ENCODE measurements around the gene PCDHAC2. TPM values are rescaled to one million over a fixed set of nuclear protein-coding genes. Genes with fewer than 3 reads are reported as not detected.

The PCDHAC2 gene
- total RNA-seq, 1 donor from 2014 or later = 4.9 TPM

DNA sequence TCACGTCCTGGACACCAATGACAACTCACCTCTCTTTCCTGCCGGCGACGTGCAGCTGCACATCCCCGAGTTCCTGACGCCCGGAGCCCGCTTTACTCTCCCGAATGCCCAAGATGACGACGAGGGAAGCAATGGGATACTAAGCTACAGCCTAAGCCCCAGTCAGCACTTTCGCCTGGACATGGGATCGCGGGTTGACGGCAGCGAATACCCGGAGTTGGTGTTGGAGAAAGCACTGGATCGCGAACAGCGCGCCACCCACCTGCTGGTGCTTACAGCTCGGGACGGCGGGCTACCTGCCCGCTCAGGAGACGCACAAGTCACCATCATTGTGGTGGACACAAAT is 39.1 kb upstream of the PCDHAC2 start:
- Mint-ChIP-seq H3K4me1 (ENCODE audit: low read depth) (peaks cover 18% of the 10 kb centered on the region), H3K27me3 (ENCODE audit: low read depth) (no peaks in the 10 kb centered on the region), H3K36me3 (ENCODE audit: low read depth) (no peaks in the 10 kb centered on the region), H3K9me3 (ENCODE audit: low read depth) (no peaks in the 10 kb centered on the region), H3K4me3 (ENCODE audit: unreplicated experiment) (peak overlapping the region; percentile 80), H3K27ac (ENCODE audit: unreplicated experiment) (peak overlapping the region; percentile 86)
- DNase-seq (ENCODE audit: low spot score) = no peak
- TF ChIP-seq, protein P1, sequence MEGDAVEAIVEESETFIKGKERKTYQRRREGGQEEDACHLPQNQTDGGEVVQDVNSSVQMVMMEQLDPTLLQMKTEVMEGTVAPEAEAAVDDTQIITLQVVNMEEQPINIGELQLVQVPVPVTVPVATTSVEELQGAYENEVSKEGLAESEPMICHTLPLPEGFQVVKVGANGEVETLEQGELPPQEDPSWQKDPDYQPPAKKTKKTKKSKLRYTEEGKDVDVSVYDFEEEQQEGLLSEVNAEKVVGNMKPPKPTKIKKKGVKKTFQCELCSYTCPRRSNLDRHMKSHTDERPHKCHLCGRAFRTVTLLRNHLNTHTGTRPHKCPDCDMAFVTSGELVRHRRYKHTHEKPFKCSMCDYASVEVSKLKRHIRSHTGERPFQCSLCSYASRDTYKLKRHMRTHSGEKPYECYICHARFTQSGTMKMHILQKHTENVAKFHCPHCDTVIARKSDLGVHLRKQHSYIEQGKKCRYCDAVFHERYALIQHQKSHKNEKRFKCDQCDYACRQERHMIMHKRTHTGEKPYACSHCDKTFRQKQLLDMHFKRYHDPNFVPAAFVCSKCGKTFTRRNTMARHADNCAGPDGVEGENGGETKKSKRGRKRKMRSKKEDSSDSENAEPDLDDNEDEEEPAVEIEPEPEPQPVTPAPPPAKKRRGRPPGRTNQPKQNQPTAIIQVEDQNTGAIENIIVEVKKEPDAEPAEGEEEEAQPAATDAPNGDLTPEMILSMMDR (IDR thresholded peaks at IDR 0.05) = no peak

DNA sequence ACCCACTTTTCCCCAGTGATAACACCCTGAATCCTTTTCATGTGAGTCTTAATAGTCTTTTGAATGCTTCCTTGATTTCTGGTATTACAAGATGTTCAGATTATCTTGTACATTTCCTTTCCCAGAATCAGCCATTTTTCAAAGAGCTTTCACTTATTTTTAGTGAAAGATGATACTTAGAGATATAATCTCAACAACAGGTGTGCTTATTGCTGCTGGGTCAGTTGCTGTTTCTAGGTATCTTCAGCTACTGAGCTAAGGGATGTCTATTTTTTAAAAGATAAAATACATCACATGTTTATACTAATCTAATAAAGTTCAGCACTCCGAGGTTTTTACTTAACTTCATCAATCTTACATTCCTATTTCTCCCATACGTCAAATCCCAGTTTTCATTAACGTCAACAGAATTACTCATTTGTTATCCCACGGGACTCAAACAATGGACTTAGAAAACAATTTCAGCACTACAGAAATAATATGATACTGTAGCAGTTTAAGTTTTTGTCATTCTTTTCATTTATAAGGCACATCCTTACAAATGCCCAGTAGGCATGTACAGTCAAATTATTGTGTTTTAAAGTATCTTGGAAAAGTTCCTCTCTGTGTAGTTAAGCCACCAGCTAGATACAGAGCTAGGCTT is 31.2 kb upstream of the PCDHAC2 start:
- TF ChIP-seq, protein P1 (IDR thresholded peaks at IDR 0.05) = no peak
- DNase-seq (ENCODE audit: low spot score) = no peak
- H3K27me3 Mint-ChIP-seq (ENCODE audit: low read depth) = no peaks in the 10 kb centered on the region
- H3K4me1 Mint-ChIP-seq (ENCODE audit: low read depth) = peaks cover 3% of the 10 kb centered on the region
- no peak overlapping the region for H3K4me3 Mint-ChIP-seq (ENCODE audit: unreplicated experiment)
- no peaks in the 10 kb centered on the region for H3K36me3 Mint-ChIP-seq (ENCODE audit: low read depth)
- no peak overlapping the region for H3K27ac Mint-ChIP-seq (ENCODE audit: unreplicated experiment)
- peaks cover 4% of the 10 kb centered on the region for H3K9me3 Mint-ChIP-seq (ENCODE audit: low read depth)

DNA sequence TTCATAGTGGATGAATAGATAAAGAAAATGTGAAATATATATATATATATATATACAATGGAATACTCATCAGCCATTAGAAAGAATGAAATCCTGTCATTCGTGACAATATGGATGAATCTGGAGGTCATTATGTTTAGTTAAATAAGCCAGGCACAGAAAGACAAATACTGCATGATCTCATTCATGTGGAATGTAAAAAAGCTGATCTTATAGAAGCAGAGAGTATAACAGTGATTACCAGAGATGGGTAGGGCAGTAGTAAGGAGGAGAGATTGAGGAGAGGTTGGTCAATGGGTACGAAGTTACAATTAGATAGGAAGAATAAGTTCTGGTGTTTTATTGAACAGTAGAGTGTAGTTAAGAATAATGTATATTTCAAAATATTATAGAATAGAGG is 19.7 kb upstream of the PCDHAC2 start:
- DNase-seq (ENCODE audit: low spot score) = no peak
- Mint-ChIP-seq H3K4me3 (ENCODE audit: unreplicated experiment) (no peak overlapping the region), H3K9me3 (ENCODE audit: low read depth) (peaks cover 9% of the 10 kb centered on the region), H3K27ac (ENCODE audit: unreplicated experiment) (no peak overlapping the region), H3K36me3 (ENCODE audit: low read depth) (peaks cover 8% of the 10 kb centered on the region), H3K27me3 (ENCODE audit: low read depth) (no peaks in the 10 kb centered on the region), H3K4me1 (ENCODE audit: low read depth) (peaks cover 2% of the 10 kb centered on the region)
- TF ChIP-seq, protein P1 (IDR thresholded peaks at IDR 0.05) = no peak

DNA sequence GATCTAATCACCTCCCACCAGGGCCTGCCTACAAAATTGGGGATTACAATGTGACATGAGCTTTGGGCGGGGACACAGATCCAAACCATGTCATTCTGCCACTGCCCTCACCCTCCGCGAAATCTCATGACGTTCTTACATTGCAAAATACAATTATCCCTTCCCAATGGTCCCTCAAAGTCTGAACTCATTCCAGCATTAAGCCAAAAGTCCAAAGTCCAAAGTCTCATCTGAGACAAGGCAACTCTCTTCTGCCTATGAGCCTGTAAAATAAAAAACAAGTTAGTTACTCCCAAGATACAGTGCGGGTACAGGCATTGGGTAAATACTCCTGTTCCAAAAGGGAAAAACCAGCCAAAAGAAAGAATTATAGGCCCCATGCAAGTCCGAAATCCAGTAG is 14.6 kb upstream of the PCDHAC2 start:
- Mint-ChIP-seq H3K36me3 (ENCODE audit: low read depth) (peaks cover 8% of the 10 kb centered on the region), H3K4me1 (ENCODE audit: low read depth) (peaks cover under 1% of the 10 kb centered on the region), H3K4me3 (ENCODE audit: unreplicated experiment) (no peak overlapping the region), H3K27me3 (ENCODE audit: low read depth) (no peaks in the 10 kb centered on the region), H3K27ac (ENCODE audit: unreplicated experiment) (no peak overlapping the region), H3K9me3 (ENCODE audit: low read depth) (peaks cover 17% of the 10 kb centered on the region)
- TF ChIP-seq, protein P1 (IDR thresholded peaks at IDR 0.05) = no peak
- DNase-seq (ENCODE audit: low spot score) = no peak

DNA sequence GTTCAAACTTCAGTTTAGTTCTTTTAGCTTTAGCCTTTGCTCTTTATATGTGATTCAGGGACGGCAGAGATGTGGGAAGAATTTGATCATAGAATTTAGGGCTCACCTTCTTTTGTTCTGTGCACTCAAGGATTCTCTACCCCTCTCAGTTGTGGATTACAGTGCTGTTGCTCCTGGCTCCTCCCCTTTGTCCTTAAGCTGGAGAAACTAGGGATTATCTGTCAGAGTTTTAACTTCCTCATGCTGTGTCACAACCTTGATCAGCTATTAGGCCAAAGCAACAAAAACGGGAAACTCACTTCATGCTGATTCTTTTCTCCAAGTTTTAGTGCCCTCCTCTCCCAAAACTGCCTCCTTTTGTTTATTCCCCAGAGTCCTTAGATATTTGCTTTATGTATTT is 13.0 kb upstream of the PCDHAC2 start:
- H3K27ac Mint-ChIP-seq (ENCODE audit: unreplicated experiment) = no peak overlapping the region
- peaks cover 17% of the 10 kb centered on the region for H3K9me3 Mint-ChIP-seq (ENCODE audit: low read depth)
- H3K4me3 Mint-ChIP-seq (ENCODE audit: unreplicated experiment) = no peak overlapping the region
- H3K36me3 Mint-ChIP-seq (ENCODE audit: low read depth) = peaks cover 8% of the 10 kb centered on the region
- H3K27me3 Mint-ChIP-seq (ENCODE audit: low read depth) = no peaks in the 10 kb centered on the region
- no peak for DNase-seq (ENCODE audit: low spot score)
- no peaks in the 10 kb centered on the region for H3K4me1 Mint-ChIP-seq (ENCODE audit: low read depth)
- TF ChIP-seq, protein P1 (IDR thresholded peaks at IDR 0.05) = no peak

Data from chondrocyte (in vitro differentiated cells).